Measurements from ENCODE around the gene TNF. TPM values are rescaled to one million over a fixed set of nuclear protein-coding genes. Genes with fewer than 3 reads are reported as not detected.

The TNF gene
- polyA plus RNA-seq, 1 donor (not counting 4 experiments of a cell fraction or from before 2014, with no cell fraction given), result 2.3 TPM

GRCh38 chr6:31622684-31623091, 47.3 kb downstream of the TNF start:
- Histone ChIP-seq H3K79me2 (ENCODE audit: control insufficient read depth, insufficient read depth, low read length) (peaks cover 66% of the 10 kb centered on the region), H3K27ac (ENCODE audit: control insufficient read depth, insufficient read depth, low read length) (peak overlapping the region; percentile 81), H3K36me3 (ENCODE audit: control insufficient read depth in 2 of 2, extremely low read depth in 1 of 2, insufficient read depth in 2 of 2, low read length in 2 of 2) (peaks cover 38 to 53% of the 10 kb centered on the region in 2 experiments), H3K9me3 (ENCODE audit: control insufficient read depth, low read depth, low read length) (no peaks in the 10 kb centered on the region), H3K4me1 (ENCODE audit: control insufficient read depth, extremely low read depth, insufficient read depth, low read length) (peaks cover 14% of the 10 kb centered on the region), H3K27me3 (ENCODE audit: control insufficient read depth, extremely low read depth, insufficient read depth, low read length) (no peaks in the 10 kb centered on the region), H2AFZ (ENCODE audit: control insufficient read depth, low read length) (no peak overlapping the region), H4K20me1 (ENCODE audit: control insufficient read depth, extremely low read depth, insufficient read depth, low read length) (peaks cover 26% of the 10 kb centered on the region), H3K9me1 (ENCODE audit: control insufficient read depth, extremely low read depth, insufficient read depth, low read length) (peaks cover 2% of the 10 kb centered on the region), H3K4me2 (ENCODE audit: control insufficient read depth, extremely low read depth, insufficient read depth, low read depth, low read length) (peak overlapping the region; percentile 99), H3K4me3 (ENCODE audit: control insufficient read depth in 2 of 3, extremely low read depth in 1 of 3, insufficient read depth in 2 of 3, low read depth in 1 of 3, low read length in 3 of 3) (peak overlapping the region; percentile 84 to 99 (median 88)), H3K9ac (ENCODE audit: control insufficient read depth, extremely low read depth, insufficient read depth, low read length) (peak overlapping the region; percentile 94)
- FAIRE-seq (no peak), DNase-seq (ENCODE audit: low read depth, low spot score) (no peak)
- TF ChIP-seq CTCF (optimal IDR thresholded peaks at IDR 0.05 in 1 of 3, IDR thresholded peaks at IDR 0.05 in 1 of 3, conservative IDR thresholded peaks at IDR 0.05 in 1 of 3; ENCODE audit: extremely low read depth in 1 of 3, insufficient read depth in 2 of 3, low read length in 3 of 3) (no peak), EZH2 (IDR thresholded peaks at IDR 0.05; ENCODE audit: low read length) (no peak)
- dilution Hi-C loops (cut with MboI; ENCODE audit: extremely low pct_ligation_motif_present, low sequenced_read_pairs), result no loop called here

- Histone ChIP-seq H2AFZ (ENCODE audit: control insufficient read depth, low read length) (no peak overlapping the region), H3K9me3 (ENCODE audit: control insufficient read depth, low read depth, low read length) (no peaks in the 10 kb centered on the region), H3K79me2 (ENCODE audit: control insufficient read depth, insufficient read depth, low read length) (peaks cover 72% of the 10 kb centered on the region), H3K9me1 (ENCODE audit: control insufficient read depth, extremely low read depth, insufficient read depth, low read length) (peaks cover 2% of the 10 kb centered on the region), H3K27me3 (ENCODE audit: control insufficient read depth, extremely low read depth, insufficient read depth, low read length) (no peaks in the 10 kb centered on the region), H3K4me1 (ENCODE audit: control insufficient read depth, extremely low read depth, insufficient read depth, low read length) (peaks cover 14% of the 10 kb centered on the region), H3K4me2 (ENCODE audit: control insufficient read depth, extremely low read depth, insufficient read depth, low read depth, low read length) (no peak overlapping the region), H4K20me1 (ENCODE audit: control insufficient read depth, extremely low read depth, insufficient read depth, low read length) (peaks cover 29% of the 10 kb centered on the region), H3K4me3 (ENCODE audit: control insufficient read depth in 2 of 3, extremely low read depth in 1 of 3, insufficient read depth in 2 of 3, low read depth in 1 of 3, low read length in 3 of 3) (no peak overlapping the region), H3K9ac (ENCODE audit: control insufficient read depth, extremely low read depth, insufficient read depth, low read length) (no peak overlapping the region), H3K27ac (ENCODE audit: control insufficient read depth, insufficient read depth, low read length) (no peak overlapping the region), H3K36me3 (ENCODE audit: control insufficient read depth in 2 of 2, extremely low read depth in 1 of 2, insufficient read depth in 2 of 2, low read length in 2 of 2) (peaks cover 50 to 64% of the 10 kb centered on the region in 2 experiments)
- no peak for TF ChIP-seq EZH2 (IDR thresholded peaks at IDR 0.05; ENCODE audit: low read length)
- no peak for TF ChIP-seq CTCF (optimal IDR thresholded peaks at IDR 0.05 in 1 of 3, IDR thresholded peaks at IDR 0.05 in 1 of 3, conservative IDR thresholded peaks at IDR 0.05 in 1 of 3; ENCODE audit: extremely low read depth in 1 of 3, insufficient read depth in 2 of 3, low read length in 3 of 3)
- dilution Hi-C loops (cut with MboI; ENCODE audit: extremely low pct_ligation_motif_present, low sequenced_read_pairs), result no loop called here
- FAIRE-seq (no peak), DNase-seq (ENCODE audit: low read depth, low spot score) (no peak)
Observed at GRCh38 chr6:31624070-31624469, 48.7 kb downstream of the TNF start.
